AG10803 (cell line): ENCODE data around the gene KRT84.

Experiments
- DNase-seq: peaks from one replicate; pipeline ENCODE4 v3.0.0; 2010; ENCODE audit warnings: low read depth
- H3K4me3 ChIP-seq: 2 replicates; pipeline ENCODE4 v1.5.1; 2011; ENCODE audit warnings: mild to moderate bottlenecking, low read length, control low read depth
- TF ChIP-seq, protein P1 (sequence below): conservative IDR thresholded peaks from 2 replicates; pipeline ENCODE4 v1.5.1; 2011; ENCODE audit warnings: mild to moderate bottlenecking, low read length, control low read depth, inconsistent platforms

The KRT84 gene

DNA sequence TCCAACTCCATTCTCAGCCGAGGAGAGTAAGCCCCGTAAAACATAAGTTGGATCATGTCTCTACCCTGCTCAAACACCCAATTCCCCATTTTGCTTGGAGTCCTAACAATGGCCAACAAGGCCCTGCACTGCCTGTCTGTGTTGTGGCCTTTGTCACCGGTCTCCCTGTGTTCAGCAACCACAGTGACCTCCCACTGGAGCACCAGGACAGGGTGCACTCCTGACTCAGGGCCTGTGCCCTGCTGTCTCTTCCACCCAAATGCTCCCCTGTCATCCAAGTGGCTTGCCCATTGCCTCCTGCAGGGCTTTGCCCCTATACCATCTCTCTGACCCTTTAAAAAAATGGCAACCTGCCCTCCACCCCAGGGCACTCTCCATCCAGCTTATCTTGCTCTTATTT lies 13.7 kb downstream of the KRT84 start:
- no peak for DNase-seq
- TF ChIP-seq, protein P1, sequence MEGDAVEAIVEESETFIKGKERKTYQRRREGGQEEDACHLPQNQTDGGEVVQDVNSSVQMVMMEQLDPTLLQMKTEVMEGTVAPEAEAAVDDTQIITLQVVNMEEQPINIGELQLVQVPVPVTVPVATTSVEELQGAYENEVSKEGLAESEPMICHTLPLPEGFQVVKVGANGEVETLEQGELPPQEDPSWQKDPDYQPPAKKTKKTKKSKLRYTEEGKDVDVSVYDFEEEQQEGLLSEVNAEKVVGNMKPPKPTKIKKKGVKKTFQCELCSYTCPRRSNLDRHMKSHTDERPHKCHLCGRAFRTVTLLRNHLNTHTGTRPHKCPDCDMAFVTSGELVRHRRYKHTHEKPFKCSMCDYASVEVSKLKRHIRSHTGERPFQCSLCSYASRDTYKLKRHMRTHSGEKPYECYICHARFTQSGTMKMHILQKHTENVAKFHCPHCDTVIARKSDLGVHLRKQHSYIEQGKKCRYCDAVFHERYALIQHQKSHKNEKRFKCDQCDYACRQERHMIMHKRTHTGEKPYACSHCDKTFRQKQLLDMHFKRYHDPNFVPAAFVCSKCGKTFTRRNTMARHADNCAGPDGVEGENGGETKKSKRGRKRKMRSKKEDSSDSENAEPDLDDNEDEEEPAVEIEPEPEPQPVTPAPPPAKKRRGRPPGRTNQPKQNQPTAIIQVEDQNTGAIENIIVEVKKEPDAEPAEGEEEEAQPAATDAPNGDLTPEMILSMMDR: no peak
- H3K4me3 ChIP-seq: no peak overlapping the region

DNA sequence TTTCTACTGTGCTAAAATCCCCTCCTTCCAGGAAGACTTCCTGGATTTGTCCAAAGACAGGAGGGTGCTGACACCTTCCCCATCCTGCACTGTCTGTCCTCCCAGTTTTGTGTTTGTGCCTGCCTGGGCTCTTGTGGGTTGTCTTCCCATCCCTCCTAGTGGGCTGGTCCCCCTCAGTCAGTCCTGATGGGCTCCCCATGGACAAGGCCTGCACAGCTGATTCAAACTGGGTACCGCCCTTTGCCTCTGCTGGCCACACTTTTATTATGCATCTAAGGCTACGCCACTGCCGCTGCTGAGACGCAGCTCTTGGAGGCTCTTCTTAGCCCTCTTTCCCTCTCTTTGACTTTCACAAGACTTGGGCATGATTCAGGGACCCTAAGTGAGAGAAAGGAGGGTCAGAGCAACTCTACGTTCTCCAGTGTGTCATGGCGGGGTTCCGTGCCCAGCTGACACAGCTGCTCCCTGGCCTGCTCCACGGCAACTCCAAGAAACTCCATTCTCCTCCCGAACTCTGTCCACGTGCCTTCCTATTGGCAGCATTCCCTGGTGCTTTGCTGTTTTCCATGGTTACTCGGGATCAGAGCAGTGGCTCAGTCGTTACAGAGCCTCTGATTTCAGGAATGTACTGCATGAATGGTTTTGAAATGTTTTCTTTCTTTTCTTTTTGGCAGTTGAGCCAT lies 14.4 kb downstream of the KRT84 start:
- TF ChIP-seq, protein P1: no peak
- no peak overlapping the region for H3K4me3 ChIP-seq
- DNase-seq: peak; percentile 85

DNA sequence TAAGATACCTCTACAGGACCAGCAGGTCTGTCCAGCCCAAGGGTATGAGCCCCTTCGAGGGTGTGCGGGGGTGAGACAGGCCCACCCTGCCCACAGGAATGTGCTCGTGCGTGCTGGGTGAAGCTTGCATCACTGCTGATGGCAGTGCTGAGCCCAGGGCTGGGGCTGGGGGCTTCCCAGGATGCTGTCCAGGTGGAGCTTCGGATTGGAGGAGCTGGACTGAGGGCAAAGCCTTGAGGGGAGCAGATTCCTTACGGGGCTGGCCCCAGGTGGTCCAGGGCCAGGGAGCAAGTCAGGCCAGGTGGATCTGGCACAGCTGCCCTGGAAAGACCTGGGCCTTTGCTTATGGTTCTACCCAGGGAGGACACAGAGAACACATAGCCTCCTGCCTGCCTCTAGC lies 15.6 kb downstream of the KRT84 start:
- TF ChIP-seq, protein P1: no peak
- H3K4me3 ChIP-seq: no peak overlapping the region

DNA sequence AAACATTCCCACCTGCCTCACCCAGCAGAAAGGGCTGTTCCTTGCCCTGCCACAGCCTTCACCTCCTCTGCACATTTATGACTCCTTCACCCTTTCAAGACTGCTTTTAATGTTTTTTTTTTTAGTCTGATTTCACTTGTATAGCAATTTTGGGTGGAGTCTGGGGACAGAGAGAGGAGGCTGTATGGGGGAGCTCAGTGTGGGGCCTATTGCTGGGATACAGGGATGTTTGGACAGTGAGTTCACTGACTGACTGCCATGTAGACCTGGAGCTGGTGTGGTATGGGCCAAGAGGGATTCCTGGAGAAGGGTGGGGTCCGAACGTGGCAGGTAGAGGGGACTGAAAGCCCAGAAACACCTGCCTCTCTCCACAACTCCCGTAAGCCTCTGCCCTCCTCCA lies 16.2 kb downstream of the KRT84 start:
- TF ChIP-seq, protein P1: no peak
- DNase-seq: no peak
- H3K4me3 ChIP-seq: no peak overlapping the region

More for the DNA sequence above, 15.6 kb downstream of the KRT84 start:
- DNase-seq: no peak

DNA sequence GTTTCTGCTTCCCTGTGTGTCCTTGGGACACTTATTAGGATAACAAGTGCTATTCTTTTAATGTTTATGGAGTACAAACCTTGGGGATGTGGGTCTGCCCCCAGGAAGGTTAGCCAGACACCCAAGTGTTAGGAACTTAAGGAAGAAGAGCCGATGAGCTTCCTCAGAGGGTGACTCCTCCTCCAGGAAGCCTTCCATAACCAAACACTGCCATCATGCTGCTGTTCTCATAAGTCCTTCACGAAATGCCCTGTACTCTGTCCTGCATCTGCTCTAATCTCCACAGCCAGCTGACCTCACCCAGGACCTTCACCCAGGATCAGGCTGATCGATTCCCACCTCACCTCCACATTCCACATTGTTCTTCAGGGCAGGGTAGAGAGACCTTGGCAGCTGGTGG lies 16.9 kb downstream of the KRT84 start:
- DNase-seq: no peak
- no peak overlapping the region for H3K4me3 ChIP-seq
- TF ChIP-seq, protein P1: no peak

DNA sequence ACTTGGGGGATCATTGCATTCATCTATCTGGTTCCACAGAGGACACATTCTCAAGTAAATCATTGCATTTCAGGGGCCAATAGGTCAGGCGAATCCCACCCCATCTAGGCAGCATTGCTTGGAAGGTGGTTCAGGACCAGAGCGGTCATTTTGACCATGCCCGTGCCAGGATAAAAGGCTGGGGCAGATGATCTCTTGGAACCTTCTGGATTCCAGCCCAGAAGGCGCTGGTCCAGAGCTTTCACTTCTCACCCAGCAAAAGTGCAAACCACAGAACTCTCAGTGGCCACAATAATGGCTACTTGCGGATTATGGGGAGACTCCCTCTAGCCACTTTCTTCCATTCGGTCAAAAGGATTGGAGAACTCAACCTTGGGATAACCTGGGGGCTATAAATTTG lies 17.6 kb downstream of the KRT84 start:
- TF ChIP-seq, protein P1: no peak
- no peak for DNase-seq
- H3K4me3 ChIP-seq: no peak overlapping the region

DNA sequence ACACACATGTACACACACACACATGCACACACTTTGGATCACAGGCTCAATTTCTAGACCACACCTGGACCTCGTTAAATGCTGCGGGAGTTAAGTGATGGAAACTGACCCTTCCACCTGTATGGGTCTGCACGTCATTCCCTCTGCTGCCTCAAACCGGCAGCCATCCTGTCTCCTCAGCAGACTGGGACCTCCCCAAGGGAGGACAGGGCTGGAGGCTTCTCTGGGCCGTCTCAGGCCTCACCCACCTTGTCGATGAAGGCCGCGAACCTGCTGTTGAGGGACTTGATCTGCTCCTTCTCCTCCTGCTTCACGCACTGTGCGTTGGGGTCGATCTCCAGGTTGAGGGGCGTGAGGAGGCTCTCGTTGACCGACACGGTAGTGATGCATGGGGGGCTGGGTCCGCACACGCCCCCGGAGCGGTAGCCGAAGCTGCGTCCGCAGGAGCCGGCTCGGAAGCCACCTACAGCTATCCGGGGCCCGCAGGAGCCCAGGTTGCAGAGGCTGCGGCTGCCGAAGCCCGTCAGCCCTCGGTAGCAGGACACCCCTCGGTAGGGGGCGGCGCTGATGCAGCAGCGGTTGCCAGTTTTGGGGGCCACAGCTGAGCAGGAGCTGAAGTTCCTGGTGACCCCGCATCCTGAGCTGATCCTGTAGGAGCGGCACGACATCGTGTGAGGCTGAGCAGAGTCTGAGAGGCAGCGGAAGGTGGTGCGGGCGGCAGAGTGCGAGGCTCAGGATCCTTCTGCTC lies 18.5 kb downstream of the KRT84 start, which contains the start of gene KRT85:
Gene KRT85, minus strand, starts transcription at position 744 of the 748 bp plus-strand sequence. Its CDS starts 76 bp downstream, at position 668.
- TF ChIP-seq, protein P1: no peak

More for the DNA sequence above, 18.5 kb downstream of the KRT84 start, which contains the start of gene KRT85:
- H3K4me3 ChIP-seq: no peak within 1 kb of the TSS
- no peak for DNase-seq
